Neutrophil (primary cell): Measurements from ENCODE around the gene DUSP9.

ENCODE experiments used
- H3K27ac ChIP-seq: fragments of 200-600 bp; sonication (generic); 2 replicates; pipeline ENCODE4 v1.5.1; 2016; ENCODE audit warnings: mild to moderate bottlenecking, moderate library complexity
- H3K27me3 ChIP-seq: fragments of 200-600 bp; sonication (generic); 2 replicates; pipeline ENCODE4 v1.6.0; 2016; ENCODE audit warnings: mild to moderate bottlenecking
- H3K36me3 ChIP-seq: fragments of 200-600 bp; sonication (generic); 2 replicates; pipeline ENCODE4 v1.5.1; 2017
- H3K4me1 ChIP-seq, 2 experiments: fragments of 200-600 bp in 1 of 2; sonication (generic) in 1 of 2; 1 replicate in 1 of 2; 2 replicates in 1 of 2; pipeline versions ENCODE4 v1.5.1 to v1.6.1; 2013 to 2016; ENCODE audit warnings: low read depth in 1 of 2, low read length in 1 of 2, mild to moderate bottlenecking in 1 of 2, moderate library complexity in 1 of 2; ENCODE audit not compliant: control insufficient read depth in 1 of 2, insufficient read depth in 1 of 2
- H3K4me3 ChIP-seq, 2 experiments: fragments of 200-600 bp in 1 of 2; sonication (generic) in 1 of 2; 1 replicate in 1 of 2; 2 replicates in 1 of 2; pipeline ENCODE4 v1.5.1; 2013 to 2016; ENCODE audit warnings: low read depth in 1 of 2, low read length in 1 of 2, mild to moderate bottlenecking in 1 of 2, moderate library complexity in 1 of 2
- H3K9me3 ChIP-seq: fragments of 200-600 bp; sonication (generic); 2 replicates; pipeline ENCODE4 v1.5.1; 2016
- CTCF ChIP-seq: fragments of 200-600 bp; sonication (generic); IDR thresholded peaks from 2 replicates; pipeline ENCODE4 v1.5.1; 2016; ENCODE audit warnings: antibody characterized with exemption

The DUSP9 gene

DNA sequence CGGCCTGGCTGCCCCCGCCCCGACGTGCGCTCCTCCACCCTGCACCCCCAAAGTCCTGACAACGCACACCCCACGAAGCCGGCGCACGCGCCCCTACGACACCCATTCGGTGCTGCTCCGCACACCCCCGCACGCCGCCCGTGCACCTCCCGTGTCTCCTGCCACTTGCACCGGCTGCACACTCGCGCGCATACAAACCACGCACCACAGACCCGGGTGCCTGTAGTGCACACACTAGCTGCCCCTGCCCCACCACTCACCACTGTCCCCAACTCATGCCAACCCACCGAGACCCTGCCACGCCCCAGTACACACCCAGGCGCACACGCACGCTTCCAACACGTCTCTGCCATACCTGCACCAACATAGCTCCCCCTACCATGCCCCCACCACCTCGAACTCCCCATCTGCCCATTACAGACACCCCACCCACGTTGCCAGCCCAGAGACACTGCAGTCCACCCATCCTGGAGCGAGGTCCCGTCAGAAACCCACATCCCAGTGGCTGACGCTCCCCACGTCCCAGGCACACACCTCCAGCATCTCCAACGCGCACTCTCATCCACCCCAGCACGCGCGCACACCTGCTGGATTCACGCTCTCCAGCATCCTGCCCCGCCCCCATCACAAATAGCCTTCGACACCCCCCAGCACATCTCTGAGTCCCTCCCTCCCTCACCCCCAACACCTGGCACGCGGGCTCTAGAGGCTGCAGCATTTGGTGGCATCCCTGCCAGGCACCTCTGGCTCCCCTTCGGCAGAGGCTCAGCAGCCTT, 4.2 kb upstream of the DUSP9 start:
- no peak overlapping the region for H3K27ac ChIP-seq
- no peak overlapping the region for H3K4me3 ChIP-seq
- H3K36me3 ChIP-seq: no peaks in the 10 kb centered on the region
- no peak for TF ChIP-seq CTCF
- no peaks in the 10 kb centered on the region for H3K9me3 ChIP-seq
- H3K4me1 ChIP-seq: peaks cover 0 to 3% of the 10 kb centered on the region in 2 experiments
- peaks cover 83% of the 10 kb centered on the region for H3K27me3 ChIP-seq

DNA sequence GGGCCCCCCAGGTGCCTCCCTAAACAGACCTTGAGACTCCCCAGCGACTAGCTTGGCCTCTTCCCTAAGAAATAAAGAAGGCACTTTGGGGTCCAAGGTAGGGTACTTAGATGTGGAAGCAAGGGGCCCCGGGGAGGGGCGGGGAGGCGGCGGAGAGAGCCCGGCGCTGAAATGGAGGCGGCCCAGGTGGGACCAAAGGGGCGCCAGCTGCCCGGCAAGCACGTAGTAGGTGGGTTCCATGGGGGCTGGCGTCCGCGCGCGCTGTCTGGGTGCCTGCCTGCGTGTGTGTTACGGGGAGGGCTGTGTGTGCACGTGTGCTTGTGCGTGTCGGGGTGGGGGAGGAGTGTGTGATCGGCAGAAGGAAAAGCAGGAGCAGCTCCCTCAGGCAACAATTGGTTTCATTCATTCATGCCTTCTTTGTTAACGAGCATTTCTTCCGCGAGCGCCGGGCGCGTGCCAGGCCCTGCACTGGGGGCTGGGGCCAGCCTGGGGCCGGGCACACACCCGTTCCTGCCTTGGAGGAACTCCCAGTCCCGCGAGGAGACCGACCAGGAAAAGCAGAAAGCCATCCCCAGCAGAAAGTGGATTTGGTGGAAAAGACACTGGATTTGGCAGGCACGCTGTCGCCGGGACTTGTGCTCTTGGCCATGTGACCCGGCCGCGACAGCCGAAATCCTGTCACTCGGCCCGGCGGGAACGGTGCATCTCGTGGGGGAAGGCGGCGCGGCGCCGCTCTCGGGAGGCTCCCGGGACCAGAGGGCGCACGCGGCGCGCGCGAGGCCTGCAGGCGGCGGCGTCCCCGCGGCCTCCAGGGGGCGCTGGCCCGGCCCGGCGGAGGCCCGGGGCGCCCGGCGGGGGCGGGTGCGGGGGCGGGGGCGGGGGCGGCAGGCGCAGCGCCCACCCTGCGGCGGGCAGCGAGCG, 3.3 kb upstream of the DUSP9 start:
- Histone ChIP-seq H3K4me1 (peaks cover 0 to 3% of the 10 kb centered on the region in 2 experiments), H3K27me3 (peaks cover 92% of the 10 kb centered on the region), H3K36me3 (no peaks in the 10 kb centered on the region), H3K27ac (no peak overlapping the region), H3K9me3 (no peaks in the 10 kb centered on the region), H3K4me3 (no peak overlapping the region)
- no peak for TF ChIP-seq CTCF

- Histone ChIP-seq H3K36me3 (no peaks in the 10 kb centered on the region), H3K27ac (no peak overlapping the region), H3K9me3 (no peaks in the 10 kb centered on the region), H3K4me3 (no peak overlapping the region), H3K4me1 (peaks cover 0 to 3% of the 10 kb centered on the region in 2 experiments), H3K27me3 (peaks cover 99% of the 10 kb centered on the region)
- TF ChIP-seq CTCF: no peak
Observed at GRCh38 chrX:153644356-153645125, 2.5 kb upstream of the DUSP9 start.

- no peak overlapping the region for H3K4me3 ChIP-seq
- no peaks in the 10 kb centered on the region for H3K9me3 ChIP-seq
- H3K4me1 ChIP-seq: peaks cover 0 to 3% of the 10 kb centered on the region in 2 experiments
- no peak overlapping the region for H3K27ac ChIP-seq
- no peaks in the 10 kb centered on the region for H3K36me3 ChIP-seq
- H3K27me3 ChIP-seq: peaks cover 94% of the 10 kb centered on the region
- no peak for TF ChIP-seq CTCF
Observed at GRCh38 chrX:153645151-153645550, 1.9 kb upstream of the DUSP9 start.

DNA sequence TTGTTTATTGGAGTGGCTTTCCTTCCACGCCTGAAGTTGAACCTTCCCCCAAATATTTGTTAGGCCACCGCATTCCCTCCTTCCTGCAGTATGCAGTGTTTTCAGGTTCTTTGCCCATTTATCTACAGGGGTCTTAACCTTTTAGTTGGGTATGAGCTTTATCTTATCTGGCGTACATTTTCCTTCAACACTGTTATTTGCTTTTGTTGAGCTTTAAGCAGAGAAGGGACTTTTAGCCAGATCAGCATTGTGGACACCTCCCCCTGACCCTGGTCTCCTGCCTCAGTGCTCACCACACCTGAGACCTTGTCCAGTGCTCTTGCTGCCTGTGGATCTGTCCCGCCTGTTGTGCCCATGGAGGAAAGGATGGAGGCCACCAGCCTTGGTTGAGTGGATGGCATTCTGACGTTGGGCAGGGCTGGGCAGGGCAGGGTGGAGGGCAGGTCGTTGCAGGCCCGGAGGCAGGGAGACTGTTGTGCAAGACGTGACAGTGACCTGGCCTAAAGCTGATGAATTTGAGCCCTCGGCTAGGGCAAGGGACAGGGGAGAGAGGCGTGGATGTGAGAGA, 998 bp upstream of the DUSP9 start:
- Histone ChIP-seq H3K27me3 (peaks cover 85% of the 10 kb centered on the region), H3K9me3 (no peaks in the 10 kb centered on the region)

More for the DNA sequence above, 998 bp upstream of the DUSP9 start:
- no peak overlapping the region for H3K27ac ChIP-seq
- H3K4me1 ChIP-seq: peaks cover 0 to 3% of the 10 kb centered on the region in 2 experiments
- H3K36me3 ChIP-seq: no peaks in the 10 kb centered on the region
- no peak overlapping the region for H3K4me3 ChIP-seq
- no peak for TF ChIP-seq CTCF
